Fibroblast of lung (primary cell): ENCODE data around the gene VTI1A. TPM values are rescaled to one million over a fixed set of nuclear protein-coding genes. Genes with fewer than 3 reads are reported as not detected.
A peak's percentile ranks its signal among the peaks of the same experiment; 100 is the strongest.

ENCODE experiments used
- DNase-seq, 2 donors: peaks; one replicate each; pipeline versions ENCODE4 v3.0.0 to v3.0.0-alpha.2; 2010; ENCODE audit warnings: low read depth in 2 of 2
- H2AFZ ChIP-seq: 2 replicates; pipeline ENCODE4 v1.5.1; 2012; ENCODE audit warnings: low read length, control low read depth, inconsistent platforms
- H3K27ac ChIP-seq: 2 replicates; pipeline ENCODE4 v1.5.1; 2011; ENCODE audit warnings: low read length, control low read depth; ENCODE audit not compliant: insufficient read depth
- H3K27me3 ChIP-seq: 2 replicates; pipeline ENCODE4 v1.5.1; 2011; ENCODE audit warnings: mild to moderate bottlenecking, low read length; ENCODE audit not compliant: control insufficient read depth, insufficient read depth
- H3K36me3 ChIP-seq: 2 replicates; pipeline ENCODE4 v1.5.1; 2011; ENCODE audit warnings: low read length; ENCODE audit not compliant: control insufficient read depth, insufficient read depth
- H3K4me1 ChIP-seq: 2 replicates; pipeline ENCODE4 v1.5.1; 2011; ENCODE audit warnings: low read length; ENCODE audit not compliant: control insufficient read depth, insufficient read depth; ENCODE audit errors: extremely low read depth
- H3K4me2 ChIP-seq: 2 replicates; pipeline ENCODE4 v1.5.1; 2011; ENCODE audit warnings: low read length, control low read depth; ENCODE audit not compliant: insufficient read depth; ENCODE audit errors: extremely low read depth
- H3K4me3 ChIP-seq, 4 experiments: fragments of 200-600 bp in 1 of 4; sonication (generic) in 1 of 4; replicated peaks in 1 of 4; 2 replicates each; pipeline ENCODE4 v1.5.1; 2011 to 2016; ENCODE audit warnings: low read length in 4 of 4, low read depth in 3 of 4, mild to moderate bottlenecking in 3 of 4, control low read depth in 2 of 4, inconsistent platforms in 1 of 4, mixed read lengths in 1 of 4; ENCODE audit not compliant: insufficient read depth in 1 of 4; ENCODE audit errors: control extremely low read depth in 1 of 4
- H3K79me2 ChIP-seq: 2 replicates; pipeline ENCODE4 v1.5.1; 2012; ENCODE audit warnings: mild to moderate bottlenecking, low read length, inconsistent platforms; ENCODE audit not compliant: control insufficient read depth, insufficient read depth
- H3K9ac ChIP-seq: 2 replicates; pipeline ENCODE4 v1.5.1; 2011; ENCODE audit warnings: mild to moderate bottlenecking, low read length, control low read depth; ENCODE audit not compliant: insufficient read depth
- H3K9me3 ChIP-seq: 2 replicates; pipeline ENCODE4 v1.5.1; 2012; ENCODE audit warnings: low read depth, low read length; ENCODE audit not compliant: control insufficient read depth, insufficient read depth
- H4K20me1 ChIP-seq: 2 replicates; pipeline ENCODE4 v1.5.1; 2011; ENCODE audit warnings: low read length; ENCODE audit not compliant: control insufficient read depth, insufficient read depth; ENCODE audit errors: extremely low read depth
- EZH2 ChIP-seq: IDR thresholded peaks from 2 replicates; pipeline ENCODE4 v1.5.1; 2012; ENCODE audit warnings: low read length, control low read depth, mild to moderate bottlenecking; ENCODE audit errors: missing control alignments
- polyA plus RNA-seq, 2 donors: library from polyadenylated mRNA; depleted of rRNA in 1 of 2; stranded (reverse) in 1 of 2; unstranded in 1 of 2; fragments of >200 nt; gene quantifications; 2 replicates each; pipeline ENCODE4 v1.2.1, GENCODE V29; 2011 to 2012; ENCODE audit warnings: missing spikeins in 1 of 2
- total RNA-seq: library from RNA; depleted of rRNA; stranded (reverse); fragments of >200 nt; gene quantifications from 2 replicates; pipeline ENCODE4 v1.2.1, GENCODE V29; 2014
- TF ChIP-seq, protein P1 (sequence below), 2 donors: IDR thresholded peaks in 1 of 2; conservative IDR thresholded peaks in 1 of 2; 1 replicate in 1 of 2; 2 replicates in 1 of 2; pipeline ENCODE4 v1.5.1; 2011 to 2012; ENCODE audit warnings: low read length in 2 of 2, control low read depth in 1 of 2, inconsistent platforms in 1 of 2, low read depth in 1 of 2, mild to moderate bottlenecking in 1 of 2

VTI1A gene
- total and polyA plus RNA-seq, 2 donors (not counting 1 experiment from before 2014, with no cell fraction given), result 19.1 to 30.9 TPM

DNA sequence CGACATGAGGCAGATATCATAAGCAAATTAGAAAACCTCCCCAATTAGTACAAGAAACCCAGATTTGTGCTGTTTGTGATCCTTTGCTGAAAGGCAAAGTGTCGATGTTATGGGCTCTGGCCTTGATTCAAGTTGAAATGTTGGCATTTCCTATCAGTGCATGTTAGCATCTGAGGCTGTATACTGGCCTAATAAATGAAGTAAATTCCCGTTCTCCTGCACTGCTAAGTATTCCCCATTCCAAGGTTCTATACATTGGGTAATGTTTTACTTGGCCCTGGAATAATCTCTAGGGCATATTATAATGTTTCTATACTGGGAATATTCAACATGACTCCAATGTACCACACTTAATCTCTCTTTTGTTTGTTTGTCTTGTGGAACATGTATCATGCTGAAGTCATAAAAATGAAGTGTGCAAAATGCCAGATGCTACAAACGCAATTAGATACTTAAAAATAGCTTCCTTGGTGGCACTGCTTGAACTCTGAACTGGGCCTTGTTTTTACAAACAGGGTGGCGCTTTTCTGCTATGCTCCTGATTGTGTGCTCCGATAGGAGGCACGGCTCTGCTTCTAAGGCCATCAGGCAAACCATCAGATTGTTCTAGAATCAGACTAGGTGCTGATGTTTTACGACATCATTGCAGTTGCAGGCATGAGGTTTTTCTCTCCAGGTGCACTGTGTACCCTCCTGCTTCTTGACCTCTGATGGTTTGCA, 346.3 kb downstream of the VTI1A start:
- Histone ChIP-seq H3K9me3 (no peaks in the 10 kb centered on the region), H3K4me3 (peak overlapping the region in 2 of 4 experiments; percentile 0 to 13), H2AFZ (no peak overlapping the region), H3K27ac (peak overlapping the region; percentile 5), H3K9ac (no peak overlapping the region), H3K4me1 (peaks cover 2% of the 10 kb centered on the region), H4K20me1 (no peaks in the 10 kb centered on the region), H3K4me2 (peak overlapping the region; percentile 80), H3K27me3 (no peaks in the 10 kb centered on the region), H3K79me2 (no peaks in the 10 kb centered on the region), H3K36me3 (no peaks in the 10 kb centered on the region)
- no peak for TF ChIP-seq EZH2
- TF ChIP-seq, protein P1, sequence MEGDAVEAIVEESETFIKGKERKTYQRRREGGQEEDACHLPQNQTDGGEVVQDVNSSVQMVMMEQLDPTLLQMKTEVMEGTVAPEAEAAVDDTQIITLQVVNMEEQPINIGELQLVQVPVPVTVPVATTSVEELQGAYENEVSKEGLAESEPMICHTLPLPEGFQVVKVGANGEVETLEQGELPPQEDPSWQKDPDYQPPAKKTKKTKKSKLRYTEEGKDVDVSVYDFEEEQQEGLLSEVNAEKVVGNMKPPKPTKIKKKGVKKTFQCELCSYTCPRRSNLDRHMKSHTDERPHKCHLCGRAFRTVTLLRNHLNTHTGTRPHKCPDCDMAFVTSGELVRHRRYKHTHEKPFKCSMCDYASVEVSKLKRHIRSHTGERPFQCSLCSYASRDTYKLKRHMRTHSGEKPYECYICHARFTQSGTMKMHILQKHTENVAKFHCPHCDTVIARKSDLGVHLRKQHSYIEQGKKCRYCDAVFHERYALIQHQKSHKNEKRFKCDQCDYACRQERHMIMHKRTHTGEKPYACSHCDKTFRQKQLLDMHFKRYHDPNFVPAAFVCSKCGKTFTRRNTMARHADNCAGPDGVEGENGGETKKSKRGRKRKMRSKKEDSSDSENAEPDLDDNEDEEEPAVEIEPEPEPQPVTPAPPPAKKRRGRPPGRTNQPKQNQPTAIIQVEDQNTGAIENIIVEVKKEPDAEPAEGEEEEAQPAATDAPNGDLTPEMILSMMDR (conservative IDR thresholded peaks at IDR 0.05 in 1 of 2, IDR thresholded peaks at IDR 0.05 in 1 of 2; ENCODE audit: low read depth in 1 of 2, low read length in 2 of 2), result no peak
- peak; percentile 28 to 82 for DNase-seq

DNA sequence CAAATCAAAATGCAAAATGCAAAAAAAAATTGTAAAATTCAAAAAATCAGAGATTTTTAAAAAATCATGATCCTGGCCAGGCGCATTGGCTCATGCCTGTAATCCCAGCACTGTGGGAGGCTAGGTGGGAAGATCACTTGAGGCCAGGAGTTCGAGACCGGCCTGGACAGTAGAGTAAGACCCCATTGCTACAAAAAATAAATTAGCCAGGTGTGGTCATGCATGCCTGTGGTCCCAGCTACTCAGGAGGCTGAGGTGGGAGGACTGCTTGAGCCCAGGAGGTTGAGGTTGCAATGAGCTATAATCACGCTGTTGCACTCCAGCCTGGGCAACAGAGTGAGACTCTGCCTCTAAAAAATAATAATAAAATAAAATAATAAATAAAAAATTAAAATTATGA, 347.2 kb downstream of the VTI1A start:
- TF ChIP-seq EZH2, result no peak
- TF ChIP-seq, protein P1 (conservative IDR thresholded peaks at IDR 0.05 in 1 of 2, IDR thresholded peaks at IDR 0.05 in 1 of 2; ENCODE audit: low read depth in 1 of 2, low read length in 2 of 2), result no peak
- Histone ChIP-seq H3K27me3 (no peaks in the 10 kb centered on the region), H3K4me3 (no peak overlapping the region), H4K20me1 (no peaks in the 10 kb centered on the region), H2AFZ (no peak overlapping the region), H3K36me3 (no peaks in the 10 kb centered on the region), H3K4me1 (peaks cover 2% of the 10 kb centered on the region), H3K4me2 (no peak overlapping the region), H3K9ac (no peak overlapping the region), H3K27ac (no peak overlapping the region), H3K9me3 (no peaks in the 10 kb centered on the region), H3K79me2 (no peaks in the 10 kb centered on the region)
- no peak for DNase-seq

DNA sequence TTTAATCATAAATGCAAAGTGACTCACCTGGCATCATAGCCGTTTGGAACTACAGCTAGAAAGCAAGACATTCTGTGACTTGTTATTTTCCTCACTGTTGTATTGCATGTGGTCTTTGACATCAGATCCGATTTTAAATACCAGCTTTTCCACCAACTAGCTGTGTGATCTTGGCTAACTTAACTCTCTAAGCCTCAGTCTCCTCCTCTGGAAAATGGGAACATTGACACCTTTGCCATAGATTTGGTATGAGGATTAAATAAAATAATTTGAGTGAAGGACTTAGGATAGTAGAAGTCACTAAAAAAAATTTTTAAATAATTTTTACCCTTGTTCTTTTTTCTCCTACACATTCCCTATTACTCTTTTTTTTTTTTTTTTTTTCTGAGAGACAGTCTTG, 348.1 kb downstream of the VTI1A start:
- H3K27me3 ChIP-seq, result no peaks in the 10 kb centered on the region
- H3K27ac ChIP-seq, result no peak overlapping the region
- H3K4me1 ChIP-seq, result peaks cover 2% of the 10 kb centered on the region
- DNase-seq, result no peak
- H3K4me2 ChIP-seq, result no peak overlapping the region
- TF ChIP-seq EZH2, result no peak
- TF ChIP-seq, protein P1 (conservative IDR thresholded peaks at IDR 0.05 in 1 of 2, IDR thresholded peaks at IDR 0.05 in 1 of 2; ENCODE audit: low read depth in 1 of 2, low read length in 2 of 2), result no peak
- H3K79me2 ChIP-seq, result no peaks in the 10 kb centered on the region
- no peaks in the 10 kb centered on the region for H3K9me3 ChIP-seq
- no peak overlapping the region for H3K4me3 ChIP-seq
- H2AFZ ChIP-seq, result no peak overlapping the region
- no peaks in the 10 kb centered on the region for H4K20me1 ChIP-seq
- H3K9ac ChIP-seq, result no peak overlapping the region
- no peaks in the 10 kb centered on the region for H3K36me3 ChIP-seq
